Measurements from ENCODE around the gene CAPZA2. TPM values are rescaled to one million over a fixed set of nuclear protein-coding genes. Genes with fewer than 3 reads are reported as not detected.

The CAPZA2 gene
- total and polyA plus RNA-seq, 2 experiments from 2014 or later, result 49.1 to 106 TPM

GRCh38 chr7:116957874-116958273 is 95.5 kb downstream of the CAPZA2 start:
- H3K4me2 ChIP-seq, result peak overlapping the region; percentile 54
- no peaks in the 10 kb centered on the region for H3K36me3 ChIP-seq (ENCODE audit: insufficient read depth)
- Mint-ChIP-seq H3K4me3 (no peak overlapping the region), H3K4me1 (peaks cover 38% of the 10 kb centered on the region), H3K27ac (no peak overlapping the region), H3K27me3 (ENCODE audit: insufficient read depth, low read depth, poor library complexity) (peaks cover 4% of the 10 kb centered on the region), H3K36me3 (ENCODE audit: low read depth) (peaks cover 6% of the 10 kb centered on the region; the same call in 2 of the 3 replicates), H3K9me3 (no peaks in the 10 kb centered on the region)
- H3K4me3 ChIP-seq, result no peak overlapping the region
- H3K79me2 ChIP-seq (replicated peaks; ENCODE audit: insufficient read depth), result peaks cover 80% of the 10 kb centered on the region
- H3K4me1 ChIP-seq (ENCODE audit: insufficient read depth), result peaks cover 38% of the 10 kb centered on the region
- H3K27ac ChIP-seq (ENCODE audit: low read depth), result 0 out of 2 replicates have a peak overlapping the region, but pooled peaks have one; percentile 45
- TF ChIP-seq ZNF331 (CRISPR knock-in tag; IDR thresholded peaks at IDR 0.05; ENCODE audit: low read depth) (no peak), POLR2AphosphoS5 (IDR thresholded peaks at IDR 0.05; ENCODE audit: low read depth) (no peak), CREB1 (CRISPR knock-in tag; IDR thresholded peaks at IDR 0.05; ENCODE audit: low read depth) (no peak), EZH2 (IDR thresholded peaks at IDR 0.05; ENCODE audit: low read depth, unreplicated experiment) (no peak), ZNF114 (CRISPR knock-in tag; IDR thresholded peaks at IDR 0.05) (no peak), STAT1 (IDR thresholded peaks at IDR 0.05; ENCODE audit: unreplicated experiment) (no peak), JUNB (IDR thresholded peaks at IDR 0.05; ENCODE audit: unreplicated experiment) (no peak), NANOG (IDR thresholded peaks at IDR 0.05; ENCODE audit: borderline replicate concordance) (no peak), EZH2phosphoT487 (IDR thresholded peaks at IDR 0.05; ENCODE audit: unreplicated experiment) (no peak)
- TF ChIP-seq, protein P1, sequence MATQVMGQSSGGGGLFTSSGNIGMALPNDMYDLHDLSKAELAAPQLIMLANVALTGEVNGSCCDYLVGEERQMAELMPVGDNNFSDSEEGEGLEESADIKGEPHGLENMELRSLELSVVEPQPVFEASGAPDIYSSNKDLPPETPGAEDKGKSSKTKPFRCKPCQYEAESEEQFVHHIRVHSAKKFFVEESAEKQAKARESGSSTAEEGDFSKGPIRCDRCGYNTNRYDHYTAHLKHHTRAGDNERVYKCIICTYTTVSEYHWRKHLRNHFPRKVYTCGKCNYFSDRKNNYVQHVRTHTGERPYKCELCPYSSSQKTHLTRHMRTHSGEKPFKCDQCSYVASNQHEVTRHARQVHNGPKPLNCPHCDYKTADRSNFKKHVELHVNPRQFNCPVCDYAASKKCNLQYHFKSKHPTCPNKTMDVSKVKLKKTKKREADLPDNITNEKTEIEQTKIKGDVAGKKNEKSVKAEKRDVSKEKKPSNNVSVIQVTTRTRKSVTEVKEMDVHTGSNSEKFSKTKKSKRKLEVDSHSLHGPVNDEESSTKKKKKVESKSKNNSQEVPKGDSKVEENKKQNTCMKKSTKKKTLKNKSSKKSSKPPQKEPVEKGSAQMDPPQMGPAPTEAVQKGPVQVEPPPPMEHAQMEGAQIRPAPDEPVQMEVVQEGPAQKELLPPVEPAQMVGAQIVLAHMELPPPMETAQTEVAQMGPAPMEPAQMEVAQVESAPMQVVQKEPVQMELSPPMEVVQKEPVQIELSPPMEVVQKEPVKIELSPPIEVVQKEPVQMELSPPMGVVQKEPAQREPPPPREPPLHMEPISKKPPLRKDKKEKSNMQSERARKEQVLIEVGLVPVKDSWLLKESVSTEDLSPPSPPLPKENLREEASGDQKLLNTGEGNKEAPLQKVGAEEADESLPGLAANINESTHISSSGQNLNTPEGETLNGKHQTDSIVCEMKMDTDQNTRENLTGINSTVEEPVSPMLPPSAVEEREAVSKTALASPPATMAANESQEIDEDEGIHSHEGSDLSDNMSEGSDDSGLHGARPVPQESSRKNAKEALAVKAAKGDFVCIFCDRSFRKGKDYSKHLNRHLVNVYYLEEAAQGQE (IDR thresholded peaks at IDR 0.05; ENCODE audit: unreplicated experiment), result no peak
- TF ChIP-seq, protein P2, sequence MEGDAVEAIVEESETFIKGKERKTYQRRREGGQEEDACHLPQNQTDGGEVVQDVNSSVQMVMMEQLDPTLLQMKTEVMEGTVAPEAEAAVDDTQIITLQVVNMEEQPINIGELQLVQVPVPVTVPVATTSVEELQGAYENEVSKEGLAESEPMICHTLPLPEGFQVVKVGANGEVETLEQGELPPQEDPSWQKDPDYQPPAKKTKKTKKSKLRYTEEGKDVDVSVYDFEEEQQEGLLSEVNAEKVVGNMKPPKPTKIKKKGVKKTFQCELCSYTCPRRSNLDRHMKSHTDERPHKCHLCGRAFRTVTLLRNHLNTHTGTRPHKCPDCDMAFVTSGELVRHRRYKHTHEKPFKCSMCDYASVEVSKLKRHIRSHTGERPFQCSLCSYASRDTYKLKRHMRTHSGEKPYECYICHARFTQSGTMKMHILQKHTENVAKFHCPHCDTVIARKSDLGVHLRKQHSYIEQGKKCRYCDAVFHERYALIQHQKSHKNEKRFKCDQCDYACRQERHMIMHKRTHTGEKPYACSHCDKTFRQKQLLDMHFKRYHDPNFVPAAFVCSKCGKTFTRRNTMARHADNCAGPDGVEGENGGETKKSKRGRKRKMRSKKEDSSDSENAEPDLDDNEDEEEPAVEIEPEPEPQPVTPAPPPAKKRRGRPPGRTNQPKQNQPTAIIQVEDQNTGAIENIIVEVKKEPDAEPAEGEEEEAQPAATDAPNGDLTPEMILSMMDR (conservative IDR thresholded peaks at IDR 0.05; ENCODE audit: low read depth in 2 of 2), result no peak
- TF ChIP-seq, protein P3, sequence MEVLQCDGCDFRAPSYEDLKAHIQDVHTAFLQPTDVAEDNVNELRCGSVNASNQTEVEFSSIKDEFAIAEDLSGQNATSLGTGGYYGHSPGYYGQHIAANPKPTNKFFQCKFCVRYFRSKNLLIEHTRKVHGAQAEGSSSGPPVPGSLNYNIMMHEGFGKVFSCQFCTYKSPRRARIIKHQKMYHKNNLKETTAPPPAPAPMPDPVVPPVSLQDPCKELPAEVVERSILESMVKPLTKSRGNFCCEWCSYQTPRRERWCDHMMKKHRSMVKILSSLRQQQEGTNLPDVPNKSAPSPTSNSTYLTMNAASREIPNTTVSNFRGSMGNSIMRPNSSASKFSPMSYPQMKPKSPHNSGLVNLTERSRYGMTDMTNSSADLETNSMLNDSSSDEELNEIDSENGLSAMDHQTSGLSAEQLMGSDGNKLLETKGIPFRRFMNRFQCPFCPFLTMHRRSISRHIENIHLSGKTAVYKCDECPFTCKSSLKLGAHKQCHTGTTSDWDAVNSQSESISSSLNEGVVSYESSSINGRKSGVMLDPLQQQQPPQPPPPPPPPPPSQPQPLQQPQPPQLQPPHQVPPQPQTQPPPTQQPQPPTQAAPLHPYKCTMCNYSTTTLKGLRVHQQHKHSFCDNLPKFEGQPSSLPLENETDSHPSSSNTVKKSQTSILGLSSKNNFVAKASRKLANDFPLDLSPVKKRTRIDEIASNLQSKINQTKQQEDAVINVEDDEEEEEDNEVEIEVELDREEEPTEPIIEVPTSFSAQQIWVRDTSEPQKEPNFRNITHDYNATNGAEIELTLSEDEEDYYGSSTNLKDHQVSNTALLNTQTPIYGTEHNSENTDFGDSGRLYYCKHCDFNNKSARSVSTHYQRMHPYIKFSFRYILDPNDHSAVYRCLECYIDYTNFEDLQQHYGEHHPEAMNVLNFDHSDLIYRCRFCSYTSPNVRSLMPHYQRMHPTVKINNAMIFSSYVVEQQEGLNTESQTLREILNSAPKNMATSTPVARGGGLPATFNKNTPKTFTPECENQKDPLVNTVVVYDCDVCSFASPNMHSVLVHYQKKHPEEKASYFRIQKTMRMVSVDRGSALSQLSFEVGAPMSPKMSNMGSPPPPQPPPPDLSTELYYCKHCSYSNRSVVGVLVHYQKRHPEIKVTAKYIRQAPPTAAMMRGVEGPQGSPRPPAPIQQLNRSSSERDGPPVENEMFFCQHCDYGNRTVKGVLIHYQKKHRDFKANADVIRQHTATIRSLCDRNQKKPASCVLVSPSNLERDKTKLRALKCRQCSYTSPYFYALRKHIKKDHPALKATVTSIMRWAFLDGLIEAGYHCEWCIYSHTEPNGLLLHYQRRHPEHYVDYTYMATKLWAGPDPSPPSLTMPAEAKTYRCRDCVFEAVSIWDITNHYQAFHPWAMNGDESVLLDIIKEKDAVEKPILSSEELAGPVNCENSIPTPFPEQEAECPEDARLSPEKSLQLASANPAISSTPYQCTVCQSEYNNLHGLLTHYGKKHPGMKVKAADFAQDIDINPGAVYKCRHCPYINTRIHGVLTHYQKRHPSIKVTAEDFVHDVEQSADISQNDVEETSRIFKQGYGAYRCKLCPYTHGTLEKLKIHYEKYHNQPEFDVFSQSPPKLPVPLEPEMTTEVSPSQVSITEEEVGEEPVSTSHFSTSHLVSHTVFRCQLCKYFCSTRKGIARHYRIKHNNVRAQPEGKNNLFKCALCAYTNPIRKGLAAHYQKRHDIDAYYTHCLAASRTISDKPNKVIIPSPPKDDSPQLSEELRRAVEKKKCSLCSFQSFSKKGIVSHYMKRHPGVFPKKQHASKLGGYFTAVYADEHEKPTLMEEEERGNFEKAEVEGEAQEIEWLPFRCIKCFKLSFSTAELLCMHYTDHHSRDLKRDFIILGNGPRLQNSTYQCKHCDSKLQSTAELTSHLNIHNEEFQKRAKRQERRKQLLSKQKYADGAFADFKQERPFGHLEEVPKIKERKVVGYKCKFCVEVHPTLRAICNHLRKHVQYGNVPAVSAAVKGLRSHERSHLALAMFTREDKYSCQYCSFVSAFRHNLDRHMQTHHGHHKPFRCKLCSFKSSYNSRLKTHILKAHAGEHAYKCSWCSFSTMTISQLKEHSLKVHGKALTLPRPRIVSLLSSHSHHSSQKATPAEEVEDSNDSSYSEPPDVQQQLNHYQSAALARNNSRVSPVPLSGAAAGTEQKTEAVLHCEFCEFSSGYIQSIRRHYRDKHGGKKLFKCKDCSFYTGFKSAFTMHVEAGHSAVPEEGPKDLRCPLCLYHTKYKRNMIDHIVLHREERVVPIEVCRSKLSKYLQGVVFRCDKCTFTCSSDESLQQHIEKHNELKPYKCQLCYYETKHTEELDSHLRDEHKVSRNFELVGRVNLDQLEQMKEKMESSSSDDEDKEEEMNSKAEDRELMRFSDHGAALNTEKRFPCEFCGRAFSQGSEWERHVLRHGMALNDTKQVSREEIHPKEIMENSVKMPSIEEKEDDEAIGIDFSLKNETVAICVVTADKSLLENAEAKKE (CRISPR knock-in tag; IDR thresholded peaks at IDR 0.05), result no peak
- TF ChIP-seq, protein P4, sequence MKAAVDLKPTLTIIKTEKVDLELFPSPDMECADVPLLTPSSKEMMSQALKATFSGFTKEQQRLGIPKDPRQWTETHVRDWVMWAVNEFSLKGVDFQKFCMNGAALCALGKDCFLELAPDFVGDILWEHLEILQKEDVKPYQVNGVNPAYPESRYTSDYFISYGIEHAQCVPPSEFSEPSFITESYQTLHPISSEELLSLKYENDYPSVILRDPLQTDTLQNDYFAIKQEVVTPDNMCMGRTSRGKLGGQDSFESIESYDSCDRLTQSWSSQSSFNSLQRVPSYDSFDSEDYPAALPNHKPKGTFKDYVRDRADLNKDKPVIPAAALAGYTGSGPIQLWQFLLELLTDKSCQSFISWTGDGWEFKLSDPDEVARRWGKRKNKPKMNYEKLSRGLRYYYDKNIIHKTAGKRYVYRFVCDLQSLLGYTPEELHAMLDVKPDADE (IDR thresholded peaks at IDR 0.05), result no peak
- ATAC-seq, result no peak
- H3F3A ChIP-seq (replicated peaks; ENCODE audit: low read depth), result no peaks in the 10 kb centered on the region
- H3K27me3 ChIP-seq (ENCODE audit: insufficient read depth), result no peaks in the 10 kb centered on the region
- DNase-seq (ENCODE audit: low spot score), result no peak
- no peak overlapping the region for H2AFZ ChIP-seq
- H3K9me2 ChIP-seq (ENCODE audit: insufficient read depth), result no peaks in the 10 kb centered on the region
- H4K20me1 ChIP-seq (replicated peaks; ENCODE audit: insufficient read depth), result no peaks in the 10 kb centered on the region; the same call in 1 of the 2 replicates

All from GM23338 (cell line).